HL-60/S4 (cell line): ENCODE results near the gene DDX53.

Experiments
- in situ Hi-C: fragments of 300-500 bp; cut with MboI; formaldehyde crosslinking; loops from 2 replicates; pipeline ENCODE4 v1.14.3; 2022; ENCODE audit warnings: low sequenced_read_pairs

The DDX53 gene

DNA sequence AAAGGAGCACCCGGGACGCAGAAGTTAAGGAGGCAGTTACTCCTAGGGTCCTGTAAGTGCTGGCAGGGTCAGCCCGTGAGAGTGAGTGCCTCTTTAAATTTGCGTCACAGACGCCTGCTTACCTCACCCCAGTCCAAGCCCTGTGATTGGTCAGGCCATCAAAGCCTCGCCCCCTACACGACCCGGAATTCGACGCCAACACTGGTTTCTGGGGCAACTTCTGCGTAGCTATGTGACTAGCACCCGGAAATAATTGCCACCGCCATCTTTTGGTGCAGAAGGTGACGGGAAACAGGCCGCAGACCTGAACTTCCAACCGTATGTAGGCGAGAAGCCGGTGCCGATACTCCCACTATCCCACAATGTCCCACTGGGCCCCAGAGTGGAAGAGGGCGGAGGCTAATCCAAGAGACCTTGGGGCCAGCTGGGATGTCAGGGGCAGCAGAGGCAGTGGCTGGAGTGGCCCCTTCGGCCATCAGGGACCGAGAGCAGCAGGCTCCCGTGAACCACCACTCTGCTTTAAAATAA lies at the start of gene DDX53:
Gene DDX53, plus strand, starts transcription at position 265 of the 528 bp plus-strand sequence. Its CDS starts 98 bp downstream, at position 363.
- in situ Hi-C loops = no loop called here

DNA sequence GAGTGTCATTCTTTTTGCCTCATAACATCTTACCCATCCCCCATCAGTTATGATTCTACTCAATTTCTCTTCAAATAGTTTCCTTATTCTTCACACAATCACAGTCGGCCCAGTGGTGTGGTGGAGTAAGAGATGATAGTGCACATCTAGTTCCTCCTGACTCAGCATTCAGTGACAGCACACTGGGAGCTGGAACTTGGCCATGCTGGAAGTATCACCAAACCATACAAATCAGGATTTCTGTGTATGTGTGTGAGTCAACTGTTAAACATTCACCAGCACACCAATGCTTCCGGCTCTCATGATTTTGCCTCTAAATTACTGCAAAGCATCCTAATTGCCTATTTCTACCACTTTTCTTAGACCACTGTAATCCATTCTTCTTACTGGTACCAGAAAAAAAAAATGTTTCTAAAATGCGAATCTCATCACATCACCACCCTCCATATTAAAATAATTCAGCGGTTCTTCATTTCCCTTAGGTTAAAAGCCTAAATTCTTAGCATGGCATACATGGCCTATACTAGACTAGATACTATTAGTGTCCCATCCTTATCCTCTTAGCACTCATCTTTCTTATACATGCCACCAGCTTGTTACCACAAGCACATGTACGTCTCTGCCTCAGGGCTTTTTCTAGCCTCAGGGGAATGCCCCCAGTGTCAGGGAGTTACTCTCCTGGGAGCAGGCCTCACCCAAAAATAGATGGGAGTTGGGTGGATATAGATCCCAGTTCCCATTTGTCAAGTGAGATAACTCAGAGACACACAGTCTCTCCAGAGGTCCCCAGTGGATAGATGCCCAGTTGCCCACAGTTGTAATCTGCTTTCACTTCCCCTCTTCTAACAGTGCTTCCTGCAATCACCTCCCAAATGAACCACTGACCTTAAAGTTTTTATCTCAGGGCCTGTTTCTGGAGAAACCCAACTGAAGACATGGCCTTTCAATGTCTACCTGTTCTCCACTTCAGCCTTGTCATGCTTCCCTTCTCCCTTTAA lies 49.2 kb upstream of the DDX53 start:
- in situ Hi-C loops = no loop called here

DNA sequence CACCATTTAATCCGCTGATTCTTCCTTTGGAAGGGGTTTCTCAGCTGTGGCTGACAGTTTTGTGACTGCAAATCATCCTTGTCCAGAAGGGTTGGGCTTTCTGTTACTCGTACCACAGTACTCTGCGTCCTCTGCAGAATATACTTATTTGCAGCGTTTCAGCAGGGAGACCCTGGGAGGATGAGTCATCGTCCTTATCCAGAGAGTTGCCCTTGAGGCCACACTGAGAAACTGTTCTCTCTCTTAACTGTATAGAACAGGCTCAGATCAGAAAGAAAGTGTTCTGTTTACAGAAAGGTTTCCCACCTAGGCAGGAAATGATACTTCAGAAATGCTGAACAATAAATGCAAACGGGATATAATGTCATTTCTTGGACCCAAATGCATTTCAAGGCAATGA lies 47.8 kb upstream of the DDX53 start:
- in situ Hi-C loops = no loop called here

DNA sequence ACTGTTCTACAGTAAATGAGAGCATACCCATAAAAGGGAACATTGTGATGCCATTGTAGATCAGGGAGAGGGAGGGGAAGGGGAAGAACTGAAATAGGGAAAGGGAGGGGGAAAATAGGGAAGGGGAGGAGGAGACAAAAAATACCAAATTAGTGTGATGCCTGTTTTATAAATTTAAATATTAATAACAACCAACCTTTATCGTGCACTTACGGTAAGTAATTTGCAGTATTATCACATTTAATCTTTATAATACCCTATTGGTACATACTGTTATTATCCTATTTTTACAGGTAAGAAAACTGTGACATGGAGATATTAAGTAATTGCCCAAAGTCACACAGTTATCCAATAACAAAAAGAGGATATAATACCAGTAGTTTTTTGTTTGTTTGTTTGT lies 41.5 kb upstream of the DDX53 start:
- in situ Hi-C loops = no loop called here

DNA sequence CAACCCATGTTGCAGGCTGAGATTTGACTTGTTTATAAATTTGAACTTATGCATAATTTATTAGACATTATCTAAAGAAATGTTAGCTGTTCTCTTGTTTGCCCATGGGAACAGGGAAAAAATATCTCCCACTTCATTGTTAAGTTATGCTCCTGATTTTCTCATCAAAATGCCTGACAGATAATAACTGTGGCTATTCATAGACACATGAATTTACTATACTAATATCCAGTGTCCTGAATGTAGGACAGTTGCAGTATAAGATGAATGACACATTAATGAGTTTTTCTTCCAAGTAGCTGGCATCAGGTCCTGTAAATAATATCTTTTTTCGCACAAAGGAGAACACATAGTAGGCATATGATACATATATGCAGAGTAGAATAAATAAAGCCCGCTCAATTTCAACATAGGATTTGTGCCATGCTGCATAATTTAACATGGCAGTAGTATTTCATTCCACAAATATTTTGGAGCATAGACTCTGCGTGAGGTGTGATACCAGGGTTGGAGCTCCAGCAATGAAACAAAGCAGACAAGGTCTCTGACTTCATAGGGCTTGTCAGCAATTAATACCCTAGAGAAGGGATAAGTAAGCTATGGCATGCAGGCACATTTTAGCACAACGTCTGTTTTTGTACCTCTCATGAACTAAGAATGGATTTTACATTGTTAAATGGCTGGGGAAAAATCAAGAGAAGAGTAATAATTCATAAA lies 40.4 kb upstream of the DDX53 start:
- in situ Hi-C loops = no loop called here

DNA sequence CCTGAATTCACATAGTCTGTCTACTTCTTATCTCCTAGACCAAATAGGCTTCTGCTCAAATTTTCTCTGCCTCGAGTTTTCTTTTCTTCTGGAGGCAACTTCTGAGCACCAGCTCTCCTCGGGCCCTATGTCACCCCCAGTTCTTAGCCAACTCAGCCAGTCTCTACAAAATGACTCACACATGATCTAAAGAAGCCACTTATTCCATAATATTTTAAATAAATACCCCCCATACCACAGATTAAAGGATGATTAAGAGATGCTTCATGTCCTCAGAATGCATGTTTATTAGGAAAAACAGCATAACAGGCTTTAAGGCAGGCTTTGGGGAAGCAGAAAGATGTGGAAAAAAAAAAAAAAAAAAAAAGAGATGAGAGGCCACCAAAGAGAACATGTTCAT lies 36.6 kb upstream of the DDX53 start:
- in situ Hi-C loops = no loop called here

DNA sequence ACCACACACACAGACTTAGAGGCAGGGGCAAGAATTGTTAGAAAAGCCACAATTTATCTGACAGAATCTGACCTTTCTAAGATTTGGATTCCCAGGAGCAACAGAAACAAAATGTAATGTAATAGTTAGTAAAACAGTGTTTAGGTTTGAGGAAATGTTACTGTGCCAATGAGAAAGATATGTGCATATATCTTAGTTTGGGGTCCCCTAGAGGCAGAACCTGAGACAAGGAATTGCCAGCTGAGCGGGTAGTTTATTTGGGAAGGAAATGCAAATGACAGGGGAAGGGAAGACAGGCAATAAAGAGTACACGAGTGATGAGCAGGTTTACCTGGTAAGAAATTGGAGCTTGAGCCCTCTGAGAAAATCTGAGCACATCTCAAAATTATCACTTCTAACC lies 31.3 kb upstream of the DDX53 start:
- in situ Hi-C loops = no loop called here

DNA sequence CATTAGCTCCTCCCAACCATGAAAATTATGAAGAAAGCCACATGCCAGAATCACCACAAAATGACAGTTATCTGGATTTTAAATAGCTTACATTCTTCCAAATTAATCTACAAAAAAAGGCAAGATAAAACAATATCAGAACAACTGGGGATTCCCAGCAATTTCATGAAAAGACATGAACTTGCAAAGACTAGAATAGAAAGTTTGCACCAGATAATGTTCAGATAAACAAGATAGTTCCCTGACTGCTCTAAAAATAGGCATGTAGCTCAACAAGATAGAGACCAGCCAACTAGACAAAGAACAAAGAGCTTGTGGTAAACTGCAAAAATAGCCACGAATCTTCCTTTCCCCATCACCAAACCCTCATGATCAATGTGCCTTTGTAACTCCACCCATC lies 30.3 kb upstream of the DDX53 start:
- in situ Hi-C loops = no loop called here

DNA sequence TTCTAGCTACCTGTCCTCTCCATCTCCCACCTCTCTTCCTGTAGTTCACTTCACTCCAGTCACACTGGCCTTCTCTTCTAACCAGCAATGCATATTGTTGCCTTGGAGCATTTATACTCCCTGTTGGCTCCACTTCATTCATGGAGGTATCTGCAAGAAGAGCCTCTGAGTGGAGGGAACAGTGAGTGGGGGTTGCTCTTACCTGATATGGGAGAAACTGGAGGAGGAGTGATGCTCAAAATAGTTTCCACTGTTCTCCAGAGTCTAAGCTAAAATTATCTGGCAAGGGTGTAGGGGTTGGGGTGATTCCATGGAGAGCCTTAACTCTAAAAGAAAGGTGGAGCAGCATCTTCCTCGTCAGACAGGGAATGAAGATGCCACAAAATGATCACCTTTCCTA lies 28.9 kb upstream of the DDX53 start:
- in situ Hi-C loops = no loop called here

DNA sequence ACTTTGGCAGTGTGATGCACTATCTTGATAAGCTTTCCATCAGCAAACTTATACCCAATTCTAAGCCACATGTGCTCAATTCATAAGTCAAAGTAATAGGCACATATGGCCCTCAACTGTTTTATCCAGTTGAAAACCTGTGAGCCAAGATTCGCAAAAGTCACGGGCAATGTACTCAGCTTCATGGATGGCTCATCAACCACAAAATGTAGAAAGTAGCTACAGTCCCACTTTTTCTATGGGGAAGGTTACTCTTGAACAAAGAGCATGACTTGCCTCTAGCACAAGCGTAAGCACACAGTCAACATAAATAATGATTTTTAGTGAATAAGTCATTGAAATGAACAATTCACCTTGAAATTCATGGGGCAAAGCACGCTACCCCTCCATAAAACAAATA lies 25.1 kb upstream of the DDX53 start:
- in situ Hi-C loops = no loop called here

DNA sequence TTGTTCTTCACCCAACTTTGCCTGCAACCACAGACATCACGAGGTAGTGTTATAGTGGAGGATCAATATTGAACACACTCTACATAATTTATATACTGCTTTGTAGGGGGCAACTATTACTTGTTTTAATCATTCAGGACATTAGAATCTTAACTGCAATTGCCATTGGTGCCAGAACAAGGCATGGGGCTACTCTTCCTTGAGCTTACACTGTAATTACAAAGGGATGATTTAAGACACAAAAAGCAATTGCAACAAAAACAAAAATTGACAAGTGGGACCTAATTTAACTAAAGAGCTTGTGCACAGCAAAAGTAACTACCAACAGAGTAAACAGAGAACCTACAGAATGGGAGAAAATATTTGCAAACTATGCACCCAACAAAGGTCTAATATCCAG lies 24.0 kb upstream of the DDX53 start:
- in situ Hi-C loops = no loop called here

DNA sequence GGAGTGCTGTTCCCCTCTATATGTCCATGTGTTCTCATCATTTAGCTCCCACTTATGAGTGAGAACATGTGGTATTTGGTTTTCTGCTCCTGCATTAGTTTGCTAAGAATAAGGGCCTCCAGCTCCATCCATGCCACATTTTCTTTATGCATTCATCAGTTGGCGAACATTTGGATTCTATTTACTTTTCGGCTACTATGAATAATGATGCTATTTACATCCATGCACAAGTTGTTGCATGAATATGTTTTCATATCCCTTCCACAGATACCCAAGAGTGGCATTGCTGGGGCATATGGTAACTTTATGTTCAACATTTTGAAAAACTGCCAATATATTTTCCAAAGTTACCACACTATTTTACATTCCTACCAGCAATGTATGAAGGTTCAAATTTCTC lies 13.8 kb upstream of the DDX53 start:
- in situ Hi-C loops = no loop called here

DNA sequence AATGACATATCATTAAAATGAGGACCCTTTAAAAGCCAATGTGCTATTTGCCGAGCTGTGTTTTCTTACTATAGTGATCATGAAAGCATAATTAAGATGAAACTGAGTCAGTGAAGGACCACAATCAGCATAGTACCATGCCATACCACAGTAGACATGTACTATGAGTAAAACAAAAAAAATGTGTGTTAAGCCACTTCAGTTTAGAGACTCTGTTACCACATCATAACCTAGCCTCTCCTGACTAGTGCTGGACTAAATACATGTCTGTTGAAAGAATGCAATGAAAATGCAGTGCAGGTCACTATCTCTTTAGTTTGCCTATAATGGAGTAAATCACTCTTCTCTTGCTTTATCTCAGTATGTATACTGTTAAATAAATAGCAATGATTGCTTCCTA lies 12.3 kb upstream of the DDX53 start:
- in situ Hi-C loops = no loop called here

DNA sequence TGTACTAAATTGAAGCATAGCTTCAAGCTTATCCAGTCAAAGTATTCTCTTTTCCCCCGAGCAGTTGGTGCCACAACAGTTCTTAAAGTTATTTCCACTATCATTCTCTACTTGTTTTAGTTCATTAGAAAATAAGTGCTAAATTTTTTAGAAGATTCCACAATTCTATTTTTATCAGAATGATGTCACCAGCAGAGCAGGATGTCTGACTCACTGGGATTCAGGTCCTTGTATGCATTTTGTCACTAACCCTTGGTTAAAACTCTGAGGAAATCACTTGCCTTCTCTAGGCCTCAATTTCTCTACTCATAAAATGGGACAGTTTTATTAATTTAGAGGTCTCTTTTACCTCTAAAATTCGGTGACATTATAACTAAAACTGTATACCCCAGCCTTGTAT lies 3.4 kb downstream of the DDX53 start:
- in situ Hi-C loops = no loop called here

DNA sequence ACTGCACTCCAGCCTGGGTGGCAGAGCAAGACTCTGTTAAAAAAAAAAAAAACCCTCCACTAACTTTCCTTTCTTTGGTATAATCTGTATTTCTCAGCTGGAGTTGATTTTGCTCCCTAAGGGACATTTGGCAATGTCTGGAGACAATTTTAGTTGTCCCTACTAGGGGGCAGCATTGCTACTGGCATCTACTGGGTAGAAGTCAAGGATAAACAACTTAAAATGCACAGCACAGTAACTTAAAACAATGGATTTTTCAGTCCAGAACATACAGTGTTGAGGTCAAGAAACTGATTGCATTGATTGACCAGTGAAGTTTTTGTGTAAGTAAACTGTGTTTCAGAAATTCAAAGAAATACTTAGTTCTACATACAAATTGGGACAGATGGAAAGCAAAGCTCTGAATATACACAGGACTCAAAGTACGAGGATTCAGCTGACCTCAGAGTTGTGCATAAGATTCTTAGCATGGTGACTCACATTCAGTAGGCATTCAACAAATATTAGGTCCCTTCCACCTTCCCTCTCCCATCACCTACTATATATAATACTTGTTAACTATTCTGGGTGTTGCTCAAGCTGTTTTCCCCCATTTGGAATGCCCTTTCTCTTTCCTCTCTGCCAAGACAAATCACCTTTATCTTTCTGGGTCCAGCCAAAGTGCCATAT lies 8.8 kb downstream of the DDX53 start:
- in situ Hi-C loops = no loop called here

DNA sequence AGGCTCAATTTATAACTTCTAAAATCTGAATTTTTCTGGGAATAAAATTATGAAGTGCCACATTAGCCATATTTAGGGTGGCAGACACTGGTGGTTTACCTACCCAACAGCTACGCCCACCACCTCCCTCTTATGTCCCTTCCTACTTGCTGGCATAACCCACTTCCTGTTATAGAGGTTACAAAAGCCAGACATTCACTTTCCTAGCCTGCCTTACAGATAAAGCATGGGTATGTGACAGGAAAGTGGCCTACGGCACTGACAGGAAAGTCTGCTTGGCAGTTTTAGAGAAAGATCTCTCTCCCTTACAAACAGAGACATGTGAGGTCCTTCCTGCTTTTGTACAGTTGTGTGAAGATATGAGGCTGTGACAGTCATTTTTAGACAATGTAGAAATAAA lies 12.4 kb downstream of the DDX53 start:
- in situ Hi-C loops = no loop called here

DNA sequence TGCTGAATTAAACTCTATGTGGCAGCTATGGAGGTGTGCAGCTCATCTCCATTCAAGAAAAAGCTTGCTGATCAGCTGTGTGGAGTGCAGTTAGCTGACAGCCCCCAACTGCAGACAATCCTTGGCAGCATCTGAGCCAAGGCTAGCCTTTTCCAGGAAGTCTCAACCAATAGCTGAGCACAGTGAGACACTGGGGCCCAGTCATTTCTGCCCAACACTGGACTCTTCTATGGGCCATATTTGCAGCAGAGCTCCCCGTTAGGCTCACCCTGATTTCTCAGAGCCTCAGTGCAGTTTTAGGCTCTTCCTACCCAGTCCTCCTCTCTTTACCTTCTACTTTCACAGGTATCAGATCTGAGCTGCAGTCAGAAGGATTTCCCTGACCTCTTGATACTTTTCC lies 12.9 kb downstream of the DDX53 start:
- in situ Hi-C loops = no loop called here

DNA sequence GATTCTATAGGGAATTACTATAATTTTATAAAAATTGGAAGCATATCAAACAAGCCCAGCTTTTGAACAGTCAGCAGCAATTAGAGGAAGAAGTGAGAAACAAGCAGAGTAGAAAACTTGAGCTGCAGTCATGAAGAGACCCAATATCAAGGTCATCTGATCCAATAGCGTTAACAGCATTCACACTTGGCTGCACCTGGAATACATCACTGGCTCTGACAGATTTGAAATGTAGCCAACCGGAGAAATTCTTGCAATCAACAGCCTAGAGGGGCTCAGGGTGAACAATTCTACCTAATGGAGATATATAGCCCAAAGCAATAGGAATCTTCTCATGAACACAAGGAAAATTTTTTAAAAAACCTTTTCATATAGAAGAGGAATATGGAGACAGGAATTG lies 13.6 kb downstream of the DDX53 start:
- in situ Hi-C loops = no loop called here

DNA sequence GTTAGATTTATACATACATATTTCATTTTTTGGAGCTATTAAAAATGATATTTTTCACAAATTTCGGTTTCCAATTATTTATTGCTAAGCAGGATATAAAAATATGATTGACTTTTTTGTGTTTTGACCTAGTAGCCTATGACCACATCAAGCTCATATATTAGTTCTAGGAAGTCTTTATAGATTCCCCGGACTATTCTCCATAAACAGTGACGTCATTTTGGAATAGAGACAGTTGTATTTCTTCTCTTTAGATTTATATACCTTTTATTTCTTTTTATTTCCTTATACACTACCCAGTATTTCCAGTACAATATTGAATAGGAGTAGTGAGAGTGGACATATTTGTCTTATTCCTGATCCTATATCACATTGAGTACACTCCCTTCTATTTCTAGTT lies 31.8 kb downstream of the DDX53 start:
- in situ Hi-C loops = no loop called here

DNA sequence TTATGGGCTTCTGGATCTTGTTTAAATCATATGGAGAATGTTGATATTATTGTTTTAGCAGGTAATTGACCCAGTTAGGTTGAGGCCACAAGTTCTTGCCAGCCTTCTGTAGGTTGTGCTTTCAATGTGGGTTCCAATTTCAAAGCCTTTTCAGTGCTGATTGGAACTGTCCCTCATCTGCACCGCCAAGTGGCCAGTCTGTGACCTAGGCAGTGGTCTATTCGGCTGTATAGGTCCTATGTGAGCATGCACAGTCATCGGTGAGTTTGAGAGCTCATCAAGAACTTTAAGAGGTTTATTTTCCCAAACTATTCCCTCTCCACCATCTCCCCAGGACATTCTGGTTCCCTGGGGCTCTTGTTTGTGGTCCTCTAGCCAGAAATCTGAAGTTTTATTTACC lies 35.7 kb downstream of the DDX53 start:
- in situ Hi-C loops = no loop called here

DNA sequence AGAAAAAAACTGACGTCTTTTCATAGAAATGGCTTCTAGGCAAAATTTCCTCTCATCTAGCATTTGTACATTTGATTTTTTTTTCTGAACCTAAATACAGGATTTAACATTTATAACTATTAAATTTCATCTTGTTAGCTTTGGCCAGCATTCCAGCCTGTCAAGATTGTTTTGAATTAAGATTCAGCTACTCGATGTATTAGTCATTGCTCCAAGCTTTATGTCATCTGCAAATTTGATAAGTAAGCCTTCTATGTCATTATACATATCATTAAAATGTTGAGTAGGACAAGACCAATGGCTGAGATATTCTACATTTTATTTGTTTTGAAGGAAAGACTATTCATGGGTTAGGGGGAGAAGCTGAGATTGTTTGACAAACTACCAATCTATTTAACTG lies 46.7 kb downstream of the DDX53 start:
- in situ Hi-C loops = no loop called here
